Colonic mucosa (tissue), 4 donors: ENCODE measurements around the gene TPRN. TPM values are rescaled to one million over a fixed set of nuclear protein-coding genes. Genes with fewer than 3 reads are reported as not detected.

ENCODE experiments used
- DNase-seq: peaks from one replicate; pipeline ENCODE4 v3.0.0-alpha.2; 2020
- H3K27ac ChIP-seq: fragments of 200-600 bp; one replicate; pipeline ENCODE4 v1.8.0; 2021
- H3K27me3 ChIP-seq: fragments of 200-600 bp; one replicate; pipeline ENCODE4 v1.8.0; 2021
- H3K36me3 ChIP-seq: fragments of 200-600 bp; one replicate; pipeline ENCODE4 v1.8.0; 2021
- H3K4me1 ChIP-seq: fragments of 200-600 bp; one replicate; pipeline ENCODE4 v1.8.0; 2021; ENCODE audit warnings: mild to moderate bottlenecking
- H3K4me3 ChIP-seq: fragments of 200-600 bp; one replicate; pipeline ENCODE4 v1.8.0; 2021
- H3K9ac ChIP-seq, 2 donors: one replicate each; pipeline ENCODE4 v1.7.0; 2013; ENCODE audit warnings: control low read depth in 2 of 2, low read depth in 2 of 2, low read length in 2 of 2
- H3K9me3 ChIP-seq: fragments of 200-600 bp; one replicate; pipeline ENCODE4 v1.8.0; 2021
- intact Hi-C: fragments of 100-400 bp; cut with DNase I; formaldehyde crosslinking; loops from one replicate; pipeline ENCODE4 v1.14.1; 2022
- total RNA-seq, 2 donors: library from RNA; stranded (reverse); fragmentation: NEBNext Ultra II Directional in 1 of 2; extraction: Animal tissue kit (Norgen Biotek cat#: 25700) in 1 of 2; gene quantifications; one replicate each; pipeline ENCODE4 v1.2.1, GENCODE V29; 2021
- TF ChIP-seq, protein P1 (sequence below): fragments of 200-600 bp; IDR thresholded peaks from one replicate; pipeline ENCODE4 v1.8.0; 2022; ENCODE audit warnings: antibody characterized with exemption, mild to moderate bottlenecking
- donor health status: healthy.
- donor health status: DM: no; HTN: no; CAD: no.
- donor health status: DM: no; HTN: no; CAD: no.

TPRN gene
- total RNA-seq, 2 donors from 2014 or later = 83.1 to 124 TPM

GRCh38 chr9:137236238-137236935 is 35.8 kb upstream of the TPRN start:
- peak overlapping the region; percentile 29 to 77 for H3K9ac ChIP-seq
- intact Hi-C loops = no loop called here

GRCh38 chr9:137235424-137236237 is 35.1 kb upstream of the TPRN start:
- Histone ChIP-seq H3K27ac (no peak overlapping the region), H3K9me3 (no peaks in the 10 kb centered on the region), H3K36me3 (no peaks in the 10 kb centered on the region), H3K4me3 (no peak overlapping the region), H3K4me1 (peaks cover 23% of the 10 kb centered on the region), H3K9ac (peak overlapping the region in 1 of 2 donors; percentile 77), H3K27me3 (peaks cover 24% of the 10 kb centered on the region)
- no peak for DNase-seq
- intact Hi-C loops = no loop called here
- TF ChIP-seq, protein P1, sequence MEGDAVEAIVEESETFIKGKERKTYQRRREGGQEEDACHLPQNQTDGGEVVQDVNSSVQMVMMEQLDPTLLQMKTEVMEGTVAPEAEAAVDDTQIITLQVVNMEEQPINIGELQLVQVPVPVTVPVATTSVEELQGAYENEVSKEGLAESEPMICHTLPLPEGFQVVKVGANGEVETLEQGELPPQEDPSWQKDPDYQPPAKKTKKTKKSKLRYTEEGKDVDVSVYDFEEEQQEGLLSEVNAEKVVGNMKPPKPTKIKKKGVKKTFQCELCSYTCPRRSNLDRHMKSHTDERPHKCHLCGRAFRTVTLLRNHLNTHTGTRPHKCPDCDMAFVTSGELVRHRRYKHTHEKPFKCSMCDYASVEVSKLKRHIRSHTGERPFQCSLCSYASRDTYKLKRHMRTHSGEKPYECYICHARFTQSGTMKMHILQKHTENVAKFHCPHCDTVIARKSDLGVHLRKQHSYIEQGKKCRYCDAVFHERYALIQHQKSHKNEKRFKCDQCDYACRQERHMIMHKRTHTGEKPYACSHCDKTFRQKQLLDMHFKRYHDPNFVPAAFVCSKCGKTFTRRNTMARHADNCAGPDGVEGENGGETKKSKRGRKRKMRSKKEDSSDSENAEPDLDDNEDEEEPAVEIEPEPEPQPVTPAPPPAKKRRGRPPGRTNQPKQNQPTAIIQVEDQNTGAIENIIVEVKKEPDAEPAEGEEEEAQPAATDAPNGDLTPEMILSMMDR = no peak

More at GRCh38 chr9:137236238-137236935, 35.8 kb upstream of the TPRN start:
- Histone ChIP-seq H3K27me3 (peaks cover 24% of the 10 kb centered on the region), H3K4me3 (no peak overlapping the region), H3K36me3 (no peaks in the 10 kb centered on the region), H3K4me1 (peaks cover 23% of the 10 kb centered on the region), H3K9me3 (no peaks in the 10 kb centered on the region), H3K27ac (no peak overlapping the region)
- DNase-seq = peak; percentile 93
- TF ChIP-seq, protein P1 = peak; percentile 100

- Histone ChIP-seq H3K27ac (no peak overlapping the region), H3K4me3 (no peak overlapping the region), H3K36me3 (no peaks in the 10 kb centered on the region), H3K9ac (no peak overlapping the region), H3K9me3 (no peaks in the 10 kb centered on the region), H3K27me3 (peaks cover 28% of the 10 kb centered on the region), H3K4me1 (peaks cover 26% of the 10 kb centered on the region)
- DNase-seq = no peak
- TF ChIP-seq, protein P1 = no peak
- intact Hi-C loops = no loop called here
Observed at GRCh38 chr9:137234758-137235423, 34.4 kb upstream of the TPRN start.

DNA sequence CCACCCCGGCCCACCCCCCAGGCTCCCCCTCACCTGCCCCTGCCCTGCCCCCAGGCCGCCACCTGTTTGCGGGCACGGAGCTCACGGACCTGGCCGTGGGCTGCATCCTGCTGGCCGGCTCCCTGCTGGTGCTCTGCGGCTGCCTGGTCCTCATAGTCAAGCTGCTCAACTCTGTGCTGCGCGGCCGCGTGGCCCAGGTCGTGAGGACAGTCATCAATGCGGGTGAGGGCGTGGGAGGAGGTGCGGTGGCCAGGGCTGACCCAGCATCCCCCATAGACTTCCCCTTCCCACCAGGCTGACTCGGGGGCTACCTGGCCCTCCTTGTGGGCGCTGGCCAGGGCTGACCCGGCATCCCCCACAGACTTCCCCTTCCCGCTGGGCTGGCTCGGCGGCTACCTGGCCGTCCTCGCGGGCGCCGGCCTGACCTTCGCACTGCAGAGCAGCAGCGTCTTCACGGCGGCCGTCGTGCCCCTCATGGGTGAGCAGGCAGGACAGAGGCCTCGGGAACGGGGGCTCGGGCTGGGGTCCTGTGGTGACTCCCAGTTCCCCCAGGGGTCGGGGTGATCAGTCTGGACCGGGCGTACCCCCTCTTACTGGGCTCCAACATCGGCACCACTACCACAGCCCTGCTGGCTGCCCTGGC is 33.6 kb upstream of the TPRN start:
- intact Hi-C loops = no loop called here
- no peak for DNase-seq
- Histone ChIP-seq H3K4me3 (no peak overlapping the region), H3K4me1 (peaks cover 27% of the 10 kb centered on the region), H3K27me3 (peaks cover 35% of the 10 kb centered on the region), H3K27ac (no peak overlapping the region), H3K9ac (no peak overlapping the region), H3K9me3 (no peaks in the 10 kb centered on the region), H3K36me3 (no peaks in the 10 kb centered on the region)
- TF ChIP-seq, protein P1 = no peak
